GM12878 (cell line): Measurements from ENCODE around the gene APLP1. TPM values are rescaled to one million over a fixed set of nuclear protein-coding genes. Genes with fewer than 3 reads are reported as not detected.
A peak's percentile ranks its signal among the peaks of the same experiment; 100 is the strongest.

ENCODE experiments used
- ATAC-seq: fragments of 200-7000 bp; cut with Tn5 transposase; 3 replicates; pipeline ENCODE4 v1.9.1; 2020; ENCODE audit warnings: mild to moderate bottlenecking, moderate library complexity
- BruUV-seq: library from RNA; stranded (reverse); fragments of 400-500 nt; replicated peaks from 2 replicates; lab custom pipeline; 2021; lab: Mats Ljungman, UMichigan
- CTCF ChIA-PET: fragments of 300-600 bp; sonication (Branson Sonifier 250); formaldehyde crosslinking; extraction: SDS; loops from one replicate; lab custom pipeline; 2021; ENCODE audit warnings: inconsistent platforms; lab: Yijun Ruan, JAX
- POLR2A ChIA-PET: fragments of 350-600 bp; formaldehyde crosslinking; extraction: SDS; loops from one replicate; lab custom pipeline; 2021; ENCODE audit warnings: inconsistent platforms; lab: Charles Lee
- RAD21 ChIA-PET: fragments of 300-600 bp; sonication (Branson Sonifier 250); formaldehyde crosslinking; loops from one replicate; lab custom pipeline; 2023; ENCODE audit warnings: antibody characterized with exemption; ENCODE audit not compliant: unreplicated experiment; lab: Charles Lee
- SMC1A ChIA-PET: fragments of 300-600 bp; sonication (Branson Sonifier 250); formaldehyde crosslinking; loops from one replicate; lab custom pipeline; 2023; ENCODE audit not compliant: unreplicated experiment, uncharacterized antibody; lab: Charles Lee
- DNase-seq: peaks from one replicate; pipeline ENCODE4 v3.0.0-alpha.2; 2011; ENCODE audit warnings: low read depth, low spot score
- FAIRE-seq: peaks from 3 replicates; lab custom pipeline; 2011; peaks lifted over from hg19 to GRCh38; lab: Jason Lieb, UNC
- H2AFZ ChIP-seq: 2 replicates; pipeline ENCODE4 v1.6.0; 2011; ENCODE audit warnings: low read depth, low read length, control low read depth; ENCODE audit not compliant: control insufficient read depth
- H3K27ac ChIP-seq: 2 replicates; pipeline ENCODE4 v1.5.1; 2011; ENCODE audit warnings: control low read depth; ENCODE audit not compliant: control insufficient read depth, insufficient read depth
- H3K27me3 ChIP-seq, 2 experiments: replicated peaks in 1 of 2; 2 replicates each; pipeline versions ENCODE4 v1.6.0 to v1.6.1; 2011; ENCODE audit warnings: low read length in 1 of 2; ENCODE audit not compliant: control insufficient read depth in 2 of 2, insufficient read depth in 2 of 2
- H3K36me3 ChIP-seq, 2 experiments: 2 replicates each; pipeline ENCODE4 v1.5.1; 2011; ENCODE audit warnings: low read length in 1 of 2; ENCODE audit not compliant: control insufficient read depth in 2 of 2, insufficient read depth in 2 of 2
- H3K4me1 ChIP-seq: 2 replicates; pipeline ENCODE4 v1.6.1; 2011; ENCODE audit warnings: mild to moderate bottlenecking, low read length, moderate library complexity, mixed read lengths; ENCODE audit not compliant: control insufficient read depth, insufficient read depth
- H3K4me2 ChIP-seq: 2 replicates; pipeline ENCODE4 v1.6.0; 2011; ENCODE audit warnings: control low read depth; ENCODE audit not compliant: control insufficient read depth, insufficient read depth
- H3K4me3 ChIP-seq: fragments of 200-600 bp; sonication (generic); 2 replicates; pipeline ENCODE4 v1.5.1; 2016
- H3K79me2 ChIP-seq: 2 replicates; pipeline ENCODE4 v1.6.0; 2011; ENCODE audit warnings: low read length; ENCODE audit not compliant: control insufficient read depth, insufficient read depth
- H3K9ac ChIP-seq: 2 replicates; pipeline ENCODE4 v1.8.0; 2011; ENCODE audit warnings: low read length, control low read depth, mixed read lengths; ENCODE audit not compliant: control insufficient read depth, insufficient read depth
- H3K9me3 ChIP-seq: replicated peaks from 3 replicates; pipeline ENCODE4 v1.5.1; 2011; ENCODE audit warnings: mild to moderate bottlenecking, low read length; ENCODE audit not compliant: control insufficient read depth, insufficient read depth
- H4K20me1 ChIP-seq: 2 replicates; pipeline ENCODE4 v1.6.0; 2011; ENCODE audit not compliant: control insufficient read depth, insufficient read depth
- JUND ChIP-seq: IDR thresholded peaks from 2 replicates; pipeline ENCODE4 v1.6.1; 2012; ENCODE audit warnings: low read depth, mild to moderate bottlenecking, low read length, improper control_type of control experiment, moderate library complexity
- YY1 ChIP-seq: IDR thresholded peaks from 2 replicates; pipeline ENCODE4 v1.6.1; 2011; ENCODE audit warnings: low read depth, mild to moderate bottlenecking, low read length
- ZSCAN29 ChIP-seq: fragments of 450-650 bp; IDR thresholded peaks from 2 replicates; pipeline ENCODE4 v1.6.1; 2017; ENCODE audit warnings: mild to moderate bottlenecking, moderate library complexity
- WGBS: methylation state at CpG from one replicate; pipeline ENCODE4 v1.1.6; 2016; ENCODE audit warnings: low lambda C conversion rate; ENCODE audit not compliant: insufficient replicate concordance, insufficient coverage; ENCODE audit errors: missing lambda C conversion rate; 5-methylcytosine and 5-hydroxymethylcytosine counted together
- in situ Hi-C: fragments of 300-500 bp; cut with MboI; formaldehyde crosslinking; loops from 9 replicates; pipeline ENCODE4 v1.14.3; 2018; ENCODE audit warnings: mixed read lengths
- intact Hi-C: fragments of 100-400 bp; cut with micrococcal nuclease; formaldehyde crosslinking; loops from one replicate; pipeline ENCODE4 v1.14.2; 2022; ENCODE audit not compliant: unreplicated experiment
- polyA plus RNA-seq, 11 experiments: library from polyadenylated mRNA; depleted of rRNA in 4 of 11; unstranded in 6 of 11; stranded (reverse) in 5 of 11; fragments of >200 nt; fragmentation: Nextera tagmentation in 4 of 11; fragmentation: Illumina TruSeq in 1 of 11; extraction: Ambion mirVana in 4 of 11; extraction: Trizol in 1 of 11; gene quantifications; 1 replicate in 1 of 11; 2 replicates in 10 of 11; pipeline versions ENCODE4 v1.2.1 to v1.2.3, GENCODE V29; 2011 to 2016; ENCODE audit warnings: inconsistent platforms in 2 of 11, missing spikeins in 2 of 11, low read depth in 1 of 11
- total RNA-seq, 4 experiments: library from RNA; depleted of rRNA in 3 of 4; stranded (reverse); fragments of >200 nt in 3 of 4; fragmentation: Illumina TruSeq in 1 of 4; extraction: Trizol in 1 of 4; gene quantifications; 2 replicates each; pipeline versions ENCODE4 v1.2.1 to v1.2.3, GENCODE V29; 2013 to 2021
- TF ChIP-seq, protein P1 (sequence below): IDR thresholded peaks from 2 replicates; pipeline ENCODE4 v1.6.1; 2012; ENCODE audit warnings: mild to moderate bottlenecking, low read depth, low read length

The APLP1 gene
- total and polyA plus RNA-seq, 10 of the 15 experiments (the other 5 are each of a cell fraction or from before 2014, with no cell fraction given), result 0.07 to 2.2 (median 0.91) TPM; not detected in 1

DNA sequence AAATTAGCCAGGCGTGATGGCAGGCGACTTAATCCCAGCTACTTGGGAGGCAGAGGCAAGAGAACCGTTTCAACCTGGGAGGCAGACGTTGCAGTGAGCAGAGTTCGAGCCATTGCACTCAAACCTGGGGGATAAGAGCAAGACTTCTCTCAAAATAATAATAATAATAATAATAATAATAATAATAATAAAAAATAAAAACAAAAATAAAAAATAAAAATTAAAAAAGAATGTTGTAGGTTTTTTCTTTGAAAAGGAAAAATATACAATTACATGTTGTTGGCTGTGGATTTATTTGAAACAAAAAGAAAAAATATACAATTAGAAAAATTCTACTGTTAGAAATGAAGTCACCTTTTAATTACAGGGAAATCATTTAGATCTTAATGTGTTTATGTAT, 44.2 kb upstream of the APLP1 start:
- no TSS peak for BruUV-seq
- H3K4me3 ChIP-seq, result no peak overlapping the region
- FAIRE-seq, result no peak
- CTCF ChIA-PET, result no interaction called here
- no peak for ATAC-seq
- no peaks in the 10 kb centered on the region for H3K4me1 ChIP-seq
- H3K27ac ChIP-seq, result no peak overlapping the region
- no peak overlapping the region for H3K4me2 ChIP-seq
- RAD21 ChIA-PET, result no interaction called here
- intact Hi-C loops, result no loop called here
- in situ Hi-C loops, result no loop called here
- no peaks in the 10 kb centered on the region for H3K79me2 ChIP-seq
- H2AFZ ChIP-seq, result no peak overlapping the region
- no peaks in the 10 kb centered on the region; a peak in 1 of 4 replicates for H3K27me3 ChIP-seq
- no peaks in the 10 kb centered on the region for H4K20me1 ChIP-seq
- SMC1A ChIA-PET, result no interaction called here
- H3K36me3 ChIP-seq, result no peaks in the 10 kb centered on the region
- no peak for TF ChIP-seq ZSCAN29
- no peak overlapping the region for H3K9ac ChIP-seq
- 26% methylated on average over 5 of the region's 5 CpGs for WGBS
- no peaks in the 10 kb centered on the region for H3K9me3 ChIP-seq
- POLR2A ChIA-PET, result no interaction called here
- no peak for DNase-seq

DNA sequence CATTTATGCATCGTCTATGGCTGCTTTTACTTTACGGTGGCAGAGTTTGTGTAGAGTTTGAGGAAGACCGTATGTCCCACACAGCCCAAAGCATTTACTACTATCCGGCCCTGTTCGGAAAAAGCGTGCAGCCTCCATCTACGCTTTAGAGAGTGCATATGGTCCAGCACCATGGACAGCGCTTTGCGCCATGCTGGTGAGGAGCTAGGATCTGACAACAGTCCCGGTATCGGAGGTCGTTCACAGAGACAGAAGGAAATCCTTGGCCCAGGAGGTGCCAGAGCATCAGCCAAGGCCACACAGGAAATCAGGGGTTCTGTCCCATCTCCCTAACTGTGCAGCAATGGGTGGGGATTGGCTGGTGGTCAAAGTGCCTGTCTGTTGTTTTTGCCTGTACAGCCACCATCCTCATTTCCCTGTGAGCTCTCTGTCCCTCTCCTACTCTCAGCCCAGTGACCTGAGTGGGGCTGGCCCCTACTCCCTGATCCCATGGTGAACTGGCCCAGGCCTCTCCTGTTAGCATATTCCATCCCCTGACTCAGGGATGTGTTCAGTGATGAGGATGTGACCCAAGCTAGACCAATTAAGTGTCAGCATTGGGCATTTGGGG, 39.6 kb upstream of the APLP1 start:
- CTCF ChIA-PET, result no interaction called here
- 20% methylated on average over 12 of the region's 12 CpGs for WGBS
- H3K79me2 ChIP-seq, result no peaks in the 10 kb centered on the region
- H3K36me3 ChIP-seq, result no peaks in the 10 kb centered on the region
- RAD21 ChIA-PET, result interaction anchor here (1.0 kb wide), 1 partner anchor 81 kb away, joined by 3 read pairs; the partner anchor contains the start of gene LIN37
- no peaks in the 10 kb centered on the region for H3K9me3 ChIP-seq
- no peaks in the 10 kb centered on the region; a peak in 2 of 4 replicates for H3K27me3 ChIP-seq
- BruUV-seq, result no TSS peak
- no peak overlapping the region for H3K27ac ChIP-seq
- FAIRE-seq (no peak), ATAC-seq (peak; percentile 59), DNase-seq (no peak)
- TF ChIP-seq YY1 (peak; percentile 66), JUND (no peak)
- TF ChIP-seq, protein P1, sequence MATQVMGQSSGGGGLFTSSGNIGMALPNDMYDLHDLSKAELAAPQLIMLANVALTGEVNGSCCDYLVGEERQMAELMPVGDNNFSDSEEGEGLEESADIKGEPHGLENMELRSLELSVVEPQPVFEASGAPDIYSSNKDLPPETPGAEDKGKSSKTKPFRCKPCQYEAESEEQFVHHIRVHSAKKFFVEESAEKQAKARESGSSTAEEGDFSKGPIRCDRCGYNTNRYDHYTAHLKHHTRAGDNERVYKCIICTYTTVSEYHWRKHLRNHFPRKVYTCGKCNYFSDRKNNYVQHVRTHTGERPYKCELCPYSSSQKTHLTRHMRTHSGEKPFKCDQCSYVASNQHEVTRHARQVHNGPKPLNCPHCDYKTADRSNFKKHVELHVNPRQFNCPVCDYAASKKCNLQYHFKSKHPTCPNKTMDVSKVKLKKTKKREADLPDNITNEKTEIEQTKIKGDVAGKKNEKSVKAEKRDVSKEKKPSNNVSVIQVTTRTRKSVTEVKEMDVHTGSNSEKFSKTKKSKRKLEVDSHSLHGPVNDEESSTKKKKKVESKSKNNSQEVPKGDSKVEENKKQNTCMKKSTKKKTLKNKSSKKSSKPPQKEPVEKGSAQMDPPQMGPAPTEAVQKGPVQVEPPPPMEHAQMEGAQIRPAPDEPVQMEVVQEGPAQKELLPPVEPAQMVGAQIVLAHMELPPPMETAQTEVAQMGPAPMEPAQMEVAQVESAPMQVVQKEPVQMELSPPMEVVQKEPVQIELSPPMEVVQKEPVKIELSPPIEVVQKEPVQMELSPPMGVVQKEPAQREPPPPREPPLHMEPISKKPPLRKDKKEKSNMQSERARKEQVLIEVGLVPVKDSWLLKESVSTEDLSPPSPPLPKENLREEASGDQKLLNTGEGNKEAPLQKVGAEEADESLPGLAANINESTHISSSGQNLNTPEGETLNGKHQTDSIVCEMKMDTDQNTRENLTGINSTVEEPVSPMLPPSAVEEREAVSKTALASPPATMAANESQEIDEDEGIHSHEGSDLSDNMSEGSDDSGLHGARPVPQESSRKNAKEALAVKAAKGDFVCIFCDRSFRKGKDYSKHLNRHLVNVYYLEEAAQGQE, result peak; percentile 97
- intact Hi-C loops (no loop called here), in situ Hi-C loops (no loop called here)
- no peak overlapping the region for H2AFZ ChIP-seq
- no peaks in the 10 kb centered on the region; the same call in 1 of the 2 replicates for H4K20me1 ChIP-seq
- SMC1A ChIA-PET, result interaction anchor here (1.0 kb wide), 1 partner anchor 134 kb away, joined by 3 read pairs; no protein-coding TSS in a partner anchor
- POLR2A ChIA-PET, result no interaction called here
- no peak overlapping the region for H3K4me3 ChIP-seq
- no peaks in the 10 kb centered on the region for H3K4me1 ChIP-seq
- H3K4me2 ChIP-seq, result no peak overlapping the region
- no peak overlapping the region for H3K9ac ChIP-seq
